ENCODE data around the gene DHX9. TPM values are rescaled to one million over a fixed set of nuclear protein-coding genes. Genes with fewer than 3 reads are reported as not detected.

Gene DHX9
- total and polyA plus RNA-seq, 10 of the 15 experiments (the other 5 are each of a cell fraction or from before 2014, with no cell fraction given), result 90.7 to 234 (median 217) TPM

DNA sequence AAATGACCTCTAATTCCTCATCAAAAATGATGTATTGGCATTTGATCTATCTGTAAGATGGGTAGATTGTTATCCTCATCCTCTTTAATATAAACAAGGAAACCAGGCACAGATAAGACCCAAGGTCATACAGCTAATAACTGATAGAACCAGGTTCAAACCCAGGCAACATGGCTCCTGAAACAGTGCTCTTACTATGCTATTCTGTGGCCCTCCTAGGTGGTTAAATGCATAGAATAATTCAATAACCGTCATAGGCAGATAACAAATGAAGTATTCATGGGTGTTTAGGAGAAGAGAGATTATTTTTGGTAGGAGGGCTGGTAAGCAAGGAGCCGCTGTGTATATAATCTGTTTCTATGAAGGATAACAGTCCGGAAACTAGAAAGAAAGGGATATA, 46.4 kb downstream of the DHX9 start:
- POLR2A ChIA-PET, result no interaction called here
- FAIRE-seq, result no peak

DNA sequence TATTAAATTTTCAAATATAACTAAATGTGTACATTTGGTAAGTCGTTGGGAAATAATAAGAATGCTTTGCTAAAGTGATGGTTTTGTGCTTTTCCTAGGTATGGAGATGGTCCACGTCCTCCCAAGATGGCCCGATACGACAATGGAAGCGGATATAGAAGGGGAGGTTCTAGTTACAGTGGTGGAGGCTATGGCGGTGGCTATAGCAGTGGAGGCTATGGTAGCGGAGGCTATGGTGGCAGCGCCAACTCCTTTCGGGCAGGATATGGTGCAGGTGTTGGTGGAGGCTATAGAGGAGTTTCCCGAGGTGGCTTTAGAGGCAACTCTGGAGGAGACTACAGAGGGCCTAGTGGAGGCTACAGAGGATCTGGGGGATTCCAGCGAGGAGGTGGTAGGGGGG, 47.8 kb downstream of the DHX9 start:
- Histone ChIP-seq H3K4me1 (ENCODE audit: control insufficient read depth, insufficient read depth, low read length) (no peaks in the 10 kb centered on the region), H3K9me3 (replicated peaks; ENCODE audit: control insufficient read depth, insufficient read depth, low read length) (no peaks in the 10 kb centered on the region), H3K27me3 (replicated peaks in 1 of 2; ENCODE audit: control insufficient read depth in 2 of 2, insufficient read depth in 2 of 2, low read length in 1 of 2) (no peaks in the 10 kb centered on the region), H4K20me1 (ENCODE audit: control insufficient read depth, insufficient read depth) (no peaks in the 10 kb centered on the region), H3K27ac (ENCODE audit: control insufficient read depth, insufficient read depth) (no peak overlapping the region), H3K79me2 (ENCODE audit: control insufficient read depth, insufficient read depth, low read length) (no peaks in the 10 kb centered on the region), H2AFZ (ENCODE audit: control insufficient read depth, low read depth, low read length) (no peak overlapping the region), H3K4me2 (ENCODE audit: control insufficient read depth, insufficient read depth) (no peak overlapping the region), H3K4me3 (no peak overlapping the region), H3K36me3 (ENCODE audit: control insufficient read depth in 2 of 2, insufficient read depth in 2 of 2, low read length in 1 of 2) (peaks cover 15 to 52% of the 10 kb centered on the region in 2 experiments), H3K9ac (ENCODE audit: control insufficient read depth, insufficient read depth, low read length) (no peak overlapping the region)
- POLR2A ChIA-PET, result no interaction called here
- WGBS (ENCODE audit: insufficient coverage, insufficient replicate concordance, low lambda C conversion rate, missing lambda C conversion rate), result 100% methylated on average over 11 of the region's 11 CpGs
- FAIRE-seq, result no peak
- in situ Hi-C loops (cut with MboI), result loop anchor here (5.0 to 10.0 kb wide), 2 partner anchors 35 to 658 kb away; no protein-coding TSS in a partner anchor
- RAD21 ChIA-PET (ENCODE audit: unreplicated experiment), result no interaction called here
- DNase-seq (ENCODE audit: low read depth, low spot score), result no peak
- no peak for ATAC-seq
- no TSS peak for BruUV-seq (replicated peaks)
- intact Hi-C loops (cut with micrococcal nuclease; ENCODE audit: unreplicated experiment), result loop anchor here (5.0 kb wide), 1 partner anchor 40 kb away; no protein-coding TSS in a partner anchor
- CTCF ChIA-PET, result no interaction called here
- SMC1A ChIA-PET (ENCODE audit: uncharacterized antibody, unreplicated experiment), result no interaction called here
- TF ChIP-seq MAX (IDR thresholded peaks at IDR 0.05; ENCODE audit: low read depth, low read length) (no peak), SRF (IDR thresholded peaks at IDR 0.05; ENCODE audit: low read depth in 2 of 2, low read length in 2 of 2) (no peak), SUPT20H (IDR thresholded peaks at IDR 0.05; ENCODE audit: borderline replicate concordance, control insufficient read depth, low read depth, low read length) (no peak), CHD4 (IDR thresholded peaks at IDR 0.05) (no peak), SIN3A (IDR thresholded peaks at IDR 0.05; ENCODE audit: low read depth, low read length) (no peak), NR2F1 (conservative IDR thresholded peaks at IDR 0.05) (no peak), IRF4 (IDR thresholded peaks at IDR 0.05; ENCODE audit: low read depth, low read length) (no peak), TARDBP (IDR thresholded peaks at IDR 0.05; ENCODE audit: borderline replicate concordance) (no peak)
- TF ChIP-seq, protein P1, sequence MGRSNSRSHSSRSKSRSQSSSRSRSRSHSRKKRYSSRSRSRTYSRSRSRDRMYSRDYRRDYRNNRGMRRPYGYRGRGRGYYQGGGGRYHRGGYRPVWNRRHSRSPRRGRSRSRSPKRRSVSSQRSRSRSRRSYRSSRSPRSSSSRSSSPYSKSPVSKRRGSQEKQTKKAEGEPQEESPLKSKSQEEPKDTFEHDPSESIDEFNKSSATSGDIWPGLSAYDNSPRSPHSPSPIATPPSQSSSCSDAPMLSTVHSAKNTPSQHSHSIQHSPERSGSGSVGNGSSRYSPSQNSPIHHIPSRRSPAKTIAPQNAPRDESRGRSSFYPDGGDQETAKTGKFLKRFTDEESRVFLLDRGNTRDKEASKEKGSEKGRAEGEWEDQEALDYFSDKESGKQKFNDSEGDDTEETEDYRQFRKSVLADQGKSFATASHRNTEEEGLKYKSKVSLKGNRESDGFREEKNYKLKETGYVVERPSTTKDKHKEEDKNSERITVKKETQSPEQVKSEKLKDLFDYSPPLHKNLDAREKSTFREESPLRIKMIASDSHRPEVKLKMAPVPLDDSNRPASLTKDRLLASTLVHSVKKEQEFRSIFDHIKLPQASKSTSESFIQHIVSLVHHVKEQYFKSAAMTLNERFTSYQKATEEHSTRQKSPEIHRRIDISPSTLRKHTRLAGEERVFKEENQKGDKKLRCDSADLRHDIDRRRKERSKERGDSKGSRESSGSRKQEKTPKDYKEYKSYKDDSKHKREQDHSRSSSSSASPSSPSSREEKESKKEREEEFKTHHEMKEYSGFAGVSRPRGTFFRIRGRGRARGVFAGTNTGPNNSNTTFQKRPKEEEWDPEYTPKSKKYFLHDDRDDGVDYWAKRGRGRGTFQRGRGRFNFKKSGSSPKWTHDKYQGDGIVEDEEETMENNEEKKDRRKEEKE (IDR thresholded peaks at IDR 0.05), result no peak

More for the DNA sequence above, 46.4 kb downstream of the DHX9 start:
- RAD21 ChIA-PET (ENCODE audit: unreplicated experiment), result no interaction called here
- no peaks in the 10 kb centered on the region for H3K9me3 ChIP-seq (replicated peaks; ENCODE audit: control insufficient read depth, insufficient read depth, low read length)
- H3K4me1 ChIP-seq (ENCODE audit: control insufficient read depth, insufficient read depth, low read length), result no peaks in the 10 kb centered on the region
- in situ Hi-C loops (cut with MboI) (loop anchor here (5.0 to 10.0 kb wide), 2 partner anchors 33 to 659 kb away; no protein-coding TSS in a partner anchor), intact Hi-C loops (cut with micrococcal nuclease; ENCODE audit: unreplicated experiment) (loop anchor here (5.0 kb wide), 1 partner anchor 38 kb away; no protein-coding TSS in a partner anchor)
- no peak overlapping the region for H2AFZ ChIP-seq (ENCODE audit: control insufficient read depth, low read depth, low read length)
- no peak overlapping the region for H3K4me2 ChIP-seq (ENCODE audit: control insufficient read depth, insufficient read depth)
- H3K36me3 ChIP-seq (ENCODE audit: control insufficient read depth in 2 of 2, insufficient read depth in 2 of 2, low read length in 1 of 2), result peaks cover 19 to 64% of the 10 kb centered on the region in 2 experiments
- no peak overlapping the region for H3K4me3 ChIP-seq
- no peaks in the 10 kb centered on the region for H4K20me1 ChIP-seq (ENCODE audit: control insufficient read depth, insufficient read depth)
- no peak for ATAC-seq
- no peaks in the 10 kb centered on the region for H3K79me2 ChIP-seq (ENCODE audit: control insufficient read depth, insufficient read depth, low read length)
- WGBS (ENCODE audit: insufficient coverage, insufficient replicate concordance, low lambda C conversion rate, missing lambda C conversion rate), result 69% methylated on average over 3 of the region's 3 CpGs
- H3K9ac ChIP-seq (ENCODE audit: control insufficient read depth, insufficient read depth, low read length), result no peak overlapping the region
- SMC1A ChIA-PET (ENCODE audit: uncharacterized antibody, unreplicated experiment), result no interaction called here
- no peak for TF ChIP-seq HDAC6 (IDR thresholded peaks at IDR 0.05; ENCODE audit: unreplicated experiment)
- DNase-seq (ENCODE audit: low read depth, low spot score), result no peak
- CTCF ChIA-PET, result no interaction called here
- H3K27me3 ChIP-seq (replicated peaks in 1 of 2; ENCODE audit: control insufficient read depth in 2 of 2, insufficient read depth in 2 of 2, low read length in 1 of 2), result no peaks in the 10 kb centered on the region
- no TSS peak for BruUV-seq (replicated peaks)
- no peak overlapping the region for H3K27ac ChIP-seq (ENCODE audit: control insufficient read depth, insufficient read depth)
